IMR-90 (cell line): ENCODE data around the gene ZNF587. TPM values are rescaled to one million over a fixed set of nuclear protein-coding genes. Genes with fewer than 3 reads are reported as not detected.

ENCODE experiments used
- ATAC-seq: fragments of 200-7000 bp; cut with Tn5 transposase; 2 replicates; pipeline ENCODE4 v1.9.1; 2020; ENCODE audit warnings: low read depth, mild to moderate bottlenecking, moderate library complexity
- BruUV-seq: library from RNA; stranded (reverse); fragments of 400-500 nt; replicated peaks from 2 replicates; lab custom pipeline; 2021; lab: Mats Ljungman, UMichigan
- CTCF ChIA-PET: fragments of 300-600 bp; formaldehyde crosslinking; extraction: SDS; loops from one replicate; lab custom pipeline; 2021; ENCODE audit warnings: antibody characterized with exemption; lab: Yijun Ruan, JAX
- POLR2A ChIA-PET: fragments of 300-600 bp; sonication (Branson Sonifier 250); formaldehyde crosslinking; loops from one replicate; lab custom pipeline; 2022; ENCODE audit warnings: antibody characterized with exemption; ENCODE audit not compliant: unreplicated experiment; lab: Charles Lee
- DNase-seq: peaks from one replicate; pipeline ENCODE4 v3.0.0; 2013
- H2AFZ ChIP-seq: replicated peaks from 2 replicates; pipeline ENCODE3; 2013; ENCODE audit warnings: low read length, mild to moderate bottlenecking; ENCODE audit not compliant: poor library complexity
- H2AK5ac ChIP-seq: 2 replicates; pipeline ENCODE4 v1.6.1; 2013; ENCODE audit warnings: low read depth, low read length, inconsistent platforms
- H2AK9ac ChIP-seq: replicated peaks from 2 replicates; pipeline ENCODE3; 2013; ENCODE audit warnings: mild to moderate bottlenecking, low read depth, low read length, moderate library complexity; ENCODE audit not compliant: poor library complexity
- H2BK120ac ChIP-seq: 2 replicates; pipeline ENCODE4 v1.6.1; 2013; ENCODE audit warnings: low read depth, low read length, inconsistent platforms
- H2BK15ac ChIP-seq: 3 replicates; pipeline ENCODE4 v1.6.1; 2013; ENCODE audit warnings: low read depth, low read length, inconsistent platforms
- H2BK20ac ChIP-seq: 2 replicates; pipeline ENCODE4 v1.6.1; 2013; ENCODE audit warnings: low read depth, mild to moderate bottlenecking, inconsistent platforms, low read length, moderate library complexity
- H2BK5ac ChIP-seq: 2 replicates; pipeline ENCODE4 v1.6.1; 2013; ENCODE audit warnings: mild to moderate bottlenecking, low read depth, low read length, inconsistent platforms; ENCODE audit not compliant: poor library complexity, severe bottlenecking
- H3K14ac ChIP-seq: replicated peaks from 2 replicates; pipeline ENCODE4 v1.6.1; 2013; ENCODE audit warnings: low read depth, low read length, inconsistent platforms
- H3K18ac ChIP-seq: 2 replicates; pipeline ENCODE4 v1.6.1; 2013; ENCODE audit warnings: low read depth, low read length, control low read depth
- H3K23ac ChIP-seq: 2 replicates; pipeline ENCODE4 v1.6.1; 2013; ENCODE audit warnings: low read depth, low read length, inconsistent platforms
- H3K27ac ChIP-seq: 2 replicates; pipeline ENCODE4 v1.5.1; 2013; ENCODE audit warnings: mild to moderate bottlenecking, control low read depth, low read length; ENCODE audit not compliant: insufficient read depth
- H3K27me3 ChIP-seq: 2 replicates; pipeline ENCODE4 v1.6.1; 2013; ENCODE audit warnings: low read length; ENCODE audit not compliant: control insufficient read depth, insufficient read depth
- H3K36me3 ChIP-seq: 2 replicates; pipeline ENCODE4 v1.6.1; 2013; ENCODE audit warnings: low read length, mixed read lengths; ENCODE audit not compliant: control insufficient read depth, insufficient read depth
- H3K4ac ChIP-seq: 2 replicates; pipeline ENCODE4 v1.6.1; 2013; ENCODE audit warnings: low read depth, low read length, inconsistent platforms
- H3K4me1 ChIP-seq: 2 replicates; pipeline ENCODE4 v1.6.1; 2013; ENCODE audit warnings: low read length, mixed read lengths; ENCODE audit not compliant: control insufficient read depth, insufficient read depth
- H3K4me2 ChIP-seq: 2 replicates; pipeline ENCODE4 v1.6.1; 2013; ENCODE audit warnings: low read depth, mild to moderate bottlenecking, control low read depth, low read length, moderate library complexity
- H3K4me3 ChIP-seq: 2 replicates; pipeline ENCODE4 v1.5.1; 2013; ENCODE audit warnings: low read depth, mild to moderate bottlenecking, control low read depth, low read length, moderate library complexity; ENCODE audit not compliant: insufficient read depth
- H3K56ac ChIP-seq: 2 replicates; pipeline ENCODE4 v1.6.1; 2013; ENCODE audit warnings: low read length, inconsistent platforms; ENCODE audit not compliant: insufficient read depth; ENCODE audit errors: extremely low read depth
- H3K79me1 ChIP-seq, 2 experiments: 2 replicates each; pipeline ENCODE4 v1.6.1; 2013; ENCODE audit warnings: low read length in 2 of 2, inconsistent platforms in 1 of 2, low read depth in 1 of 2
- H3K9ac ChIP-seq: 2 replicates; pipeline ENCODE4 v1.6.1; 2013; ENCODE audit warnings: low read depth, low read length, control low read depth
- H3K9me1 ChIP-seq: 2 replicates; pipeline ENCODE4 v1.6.1; 2013; ENCODE audit warnings: low read length, inconsistent platforms; ENCODE audit not compliant: insufficient read depth
- H3K9me3 ChIP-seq: 2 replicates; pipeline ENCODE4 v1.6.1; 2013; ENCODE audit warnings: low read length; ENCODE audit not compliant: control insufficient read depth, insufficient read depth
- H4K20me1 ChIP-seq: 2 replicates; pipeline ENCODE4 v1.6.1; 2013; ENCODE audit warnings: low read length, inconsistent platforms; ENCODE audit not compliant: insufficient read depth
- H4K5ac ChIP-seq: 2 replicates; pipeline ENCODE4 v1.6.1; 2013; ENCODE audit warnings: mild to moderate bottlenecking, low read depth, low read length, control low read depth
- H4K8ac ChIP-seq, 2 experiments: 2 replicates each; pipeline ENCODE4 v1.6.1; 2013; ENCODE audit warnings: low read depth in 2 of 2, low read length in 2 of 2, control low read depth in 1 of 2, inconsistent platforms in 1 of 2
- H4K91ac ChIP-seq: 2 replicates; pipeline ENCODE4 v1.6.1; 2013; ENCODE audit warnings: low read depth, low read length, inconsistent platforms; ENCODE audit not compliant: insufficient read depth
- BHLHE40 ChIP-seq: fragments of 150-350 bp; IDR thresholded peaks from 2 replicates; pipeline ENCODE4 v1.6.1; 2016; ENCODE audit warnings: mild to moderate bottlenecking, low read depth, low read length
- CEBPB ChIP-seq: IDR thresholded peaks from 2 replicates; pipeline ENCODE4 v1.6.1; 2012; ENCODE audit warnings: low read depth, low read length, improper control_type of control experiment
- CHD1 ChIP-seq: IDR thresholded peaks from 2 replicates; pipeline ENCODE4 v1.6.1; 2012; ENCODE audit warnings: low read depth, low read length, improper control_type of control experiment
- CTCF ChIP-seq: conservative IDR thresholded peaks from 2 replicates; pipeline ENCODE4 v1.5.1; 2012; ENCODE audit warnings: mild to moderate bottlenecking, low read depth, low read length, improper control_type of control experiment
- ELK1 ChIP-seq: fragments of 150-350 bp; IDR thresholded peaks from 2 replicates; pipeline ENCODE4 v1.6.1; 2016; ENCODE audit warnings: low read depth, mild to moderate bottlenecking, low read length, moderate library complexity, borderline replicate concordance
- FOS ChIP-seq: fragments of 150-350 bp; IDR thresholded peaks from 2 replicates; pipeline ENCODE4 v1.6.1; 2016; ENCODE audit warnings: low read depth, low read length
- MAFK ChIP-seq: IDR thresholded peaks from 2 replicates; pipeline ENCODE4 v1.6.1; 2012; ENCODE audit warnings: low read depth, low read length, improper control_type of control experiment
- MAZ ChIP-seq: IDR thresholded peaks from 2 replicates; pipeline ENCODE4 v1.6.1; 2012; ENCODE audit warnings: low read depth, mild to moderate bottlenecking, low read length, improper control_type of control experiment, moderate library complexity, borderline replicate concordance
- MXI1 ChIP-seq: IDR thresholded peaks from 2 replicates; pipeline ENCODE4 v1.6.1; 2012; ENCODE audit warnings: low read depth, mild to moderate bottlenecking, low read length, moderate library complexity, borderline replicate concordance
- NFE2L2 ChIP-seq: fragments of 150-350 bp; IDR thresholded peaks from 2 replicates; pipeline ENCODE4 v1.6.1; 2016; ENCODE audit warnings: low read depth, mild to moderate bottlenecking, low read length
- POLR2A ChIP-seq: IDR thresholded peaks from 2 replicates; pipeline ENCODE4 v1.6.1; 2012; ENCODE audit warnings: mild to moderate bottlenecking, low read depth, low read length
- RAD21 ChIP-seq: IDR thresholded peaks from 2 replicates; pipeline ENCODE4 v1.6.1; 2012; ENCODE audit warnings: low read length, improper control_type of control experiment
- RCOR1 ChIP-seq: IDR thresholded peaks from 2 replicates; pipeline ENCODE4 v1.6.1; 2012; ENCODE audit warnings: mild to moderate bottlenecking, low read length, improper control_type of control experiment; ENCODE audit not compliant: insufficient replicate concordance
- RFX5 ChIP-seq: IDR thresholded peaks from 2 replicates; pipeline ENCODE4 v1.8.0; 2012; ENCODE audit warnings: low read depth, mild to moderate bottlenecking, low read length, moderate library complexity
- SMC3 ChIP-seq: fragments of 150-350 bp; IDR thresholded peaks from 2 replicates; pipeline ENCODE4 v1.6.1; 2016; ENCODE audit warnings: low read depth, mild to moderate bottlenecking, antibody characterized with exemption, low read length, moderate library complexity
- WGBS, 2 experiments: methylation state at CpG; one replicate each; pipeline versions ENCODE4 v1.1.5 to v1.1.7; 2013; ENCODE audit warnings: missing lambda C conversion rate in 2 of 2; ENCODE audit not compliant: insufficient read length in 1 of 2; ENCODE audit errors: extremely low coverage in 2 of 2; 5-methylcytosine and 5-hydroxymethylcytosine counted together
- dilution Hi-C: fragments of 300-500 bp; cut with HindIII; formaldehyde crosslinking; loops from one replicate; pipeline ENCODE4 v1.14.3; 2018; ENCODE audit warnings: low sequenced_read_pairs; ENCODE audit not compliant: unreplicated experiment
- in situ Hi-C: fragments of 300-500 bp; cut with MboI; formaldehyde crosslinking; loops from 3 replicates; pipeline ENCODE4 v1.14.3; 2019; ENCODE audit warnings: low sequenced_read_pairs, inconsistent platforms, mixed read lengths
- intact Hi-C: fragments of 100-400 bp; cut with micrococcal nuclease; formaldehyde crosslinking; loops from 2 replicates; pipeline ENCODE4 v1.10.0; 2022
- polyA plus RNA-seq, 3 experiments: library from polyadenylated mRNA; depleted of rRNA; stranded (reverse); fragments of >200 nt; gene quantifications; 2 replicates each; pipeline ENCODE4 v1.2.3, GENCODE V29; 2012; ENCODE audit warnings: low replicate concordance in 1 of 3
- total RNA-seq: library from RNA; depleted of rRNA; stranded (reverse); fragments of >200 nt; gene quantifications from 2 replicates; pipeline ENCODE4 v1.2.3, GENCODE V29; 2012
- TF ChIP-seq, protein P1 (sequence below): fragments of 150-350 bp; IDR thresholded peaks from 2 replicates; pipeline ENCODE4 v1.6.1; 2017; ENCODE audit warnings: mild to moderate bottlenecking, antibody characterized with exemption, low read length, low read depth

The ZNF587 gene
- total and polyA plus RNA-seq, 2 of the 4 experiments (the other 2 are of a cell fraction): 14.0 to 43.7 TPM

GRCh38 chr19:57867868-57868492 lies 18.3 kb downstream of the ZNF587 start:
- H4K8ac ChIP-seq: no peak overlapping the region
- in situ Hi-C loops: no loop called here
- BruUV-seq: no TSS peak
- H4K20me1 ChIP-seq: no peaks in the 10 kb centered on the region; the same call in 1 of the 2 replicates
- no peak overlapping the region for H3K27ac ChIP-seq
- H3K4me1 ChIP-seq: no peaks in the 10 kb centered on the region
- ATAC-seq: no peak
- H3K4me2 ChIP-seq: no peak overlapping the region
- no peak overlapping the region for H3K14ac ChIP-seq
- intact Hi-C loops: no loop called here
- H2AK9ac ChIP-seq: peak overlapping the region; percentile 9
- H3K9ac ChIP-seq: no peak overlapping the region
- H3K18ac ChIP-seq: no peak overlapping the region
- no peak overlapping the region for H2BK20ac ChIP-seq
- TF ChIP-seq SMC3 (no peak), BHLHE40 (no peak), RFX5 (no peak), MAZ (no peak), RAD21 (no peak), ELK1 (no peak), CTCF (no peak), CEBPB (no peak), MAFK (no peak), CHD1 (no peak), FOS (no peak), POLR2A (no peak), NFE2L2 (no peak), RCOR1 (no peak), MXI1 (no peak)
- TF ChIP-seq, protein P1, sequence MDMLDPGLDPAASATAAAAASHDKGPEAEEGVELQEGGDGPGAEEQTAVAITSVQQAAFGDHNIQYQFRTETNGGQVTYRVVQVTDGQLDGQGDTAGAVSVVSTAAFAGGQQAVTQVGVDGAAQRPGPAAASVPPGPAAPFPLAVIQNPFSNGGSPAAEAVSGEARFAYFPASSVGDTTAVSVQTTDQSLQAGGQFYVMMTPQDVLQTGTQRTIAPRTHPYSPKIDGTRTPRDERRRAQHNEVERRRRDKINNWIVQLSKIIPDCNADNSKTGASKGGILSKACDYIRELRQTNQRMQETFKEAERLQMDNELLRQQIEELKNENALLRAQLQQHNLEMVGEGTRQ: no peak
- H2AFZ ChIP-seq: peak overlapping the region; percentile 32
- H4K5ac ChIP-seq: no peak overlapping the region
- 100% methylated on average over 2 of the region's 7 CpGs; no CpG with 5 or more reads in 1 of the 2 experiments for WGBS, 2 experiments
- H2BK120ac ChIP-seq: no peak overlapping the region
- no peak for DNase-seq
- no peaks in the 10 kb centered on the region for H3K27me3 ChIP-seq
- peaks cover 71% of the 10 kb centered on the region for H3K9me3 ChIP-seq
- CTCF ChIA-PET: no interaction called here
- no peak overlapping the region for H4K91ac ChIP-seq
- peaks cover 49% of the 10 kb centered on the region for H3K36me3 ChIP-seq
- no peak overlapping the region for H2BK15ac ChIP-seq
- no peak overlapping the region for H3K56ac ChIP-seq
- no peak overlapping the region for H2BK5ac ChIP-seq
- H3K23ac ChIP-seq: no peak overlapping the region
- peaks cover 3 to 12% of the 10 kb centered on the region in 2 experiments; a peak in 2 of 4 replicates for H3K79me1 ChIP-seq
- H3K4ac ChIP-seq: no peak overlapping the region
- H3K9me1 ChIP-seq: no peaks in the 10 kb centered on the region
- POLR2A ChIA-PET: no interaction called here
- no peak overlapping the region for H3K4me3 ChIP-seq
- no peak overlapping the region for H2AK5ac ChIP-seq
- dilution Hi-C loops: no loop called here
